GM23248 (cell line): Measurements from ENCODE around the gene SLC5A3. TPM values are rescaled to one million over a fixed set of nuclear protein-coding genes. Genes with fewer than 3 reads are reported as not detected.
A peak's percentile ranks its signal among the peaks of the same experiment; 100 is the strongest.

Experiments
- DNase-seq: peaks from one replicate; pipeline ENCODE4 v3.0.0-alpha.2; 2015
- H2AFZ ChIP-seq: fragments of 200-600 bp; sonication (generic); 2 replicates; pipeline ENCODE4 v1.6.1; 2016; ENCODE audit warnings: antibody characterized with exemption
- H3F3A ChIP-seq: fragments of 200-600 bp; sonication (generic); 2 replicates; pipeline ENCODE4 v1.6.1; 2016; ENCODE audit warnings: mild to moderate bottlenecking, antibody characterized with exemption, mixed run types; ENCODE audit not compliant: insufficient read depth
- H3K27ac ChIP-seq: fragments of 200-600 bp; sonication (generic); 2 replicates; pipeline ENCODE4 v1.5.1; 2016; ENCODE audit warnings: mild to moderate bottlenecking
- H3K27me3 ChIP-seq: fragments of 200-600 bp; sonication (generic); replicated peaks from 2 replicates; pipeline ENCODE4 v1.6.1; 2016; ENCODE audit warnings: mild to moderate bottlenecking; ENCODE audit not compliant: insufficient read depth
- H3K36me3 ChIP-seq: fragments of 200-600 bp; sonication (generic); 2 replicates; pipeline ENCODE4 v1.6.1; 2016; ENCODE audit warnings: low read depth, mild to moderate bottlenecking
- H3K4me1 ChIP-seq: fragments of 200-600 bp; sonication (generic); 2 replicates; pipeline ENCODE4 v1.6.1; 2016; ENCODE audit warnings: mild to moderate bottlenecking; ENCODE audit not compliant: insufficient read depth
- H3K4me2 ChIP-seq: fragments of 200-600 bp; sonication (generic); one replicate; pipeline ENCODE4 v1.6.1; 2016; ENCODE audit warnings: mild to moderate bottlenecking; ENCODE audit not compliant: unreplicated experiment
- H3K4me3 ChIP-seq: fragments of 200-600 bp; sonication (generic); 2 replicates; pipeline ENCODE4 v1.5.1; 2016; ENCODE audit warnings: mild to moderate bottlenecking
- H3K79me2 ChIP-seq: fragments of 200-600 bp; sonication (generic); 2 replicates; pipeline ENCODE4 v1.6.1; 2016; ENCODE audit warnings: mild to moderate bottlenecking; ENCODE audit not compliant: insufficient read depth
- H3K9ac ChIP-seq: fragments of 200-600 bp; sonication (generic); 2 replicates; pipeline ENCODE4 v1.6.1; 2016; ENCODE audit warnings: mild to moderate bottlenecking
- H3K9me2 ChIP-seq: fragments of 200-600 bp; sonication (generic); 2 replicates; pipeline ENCODE4 v1.6.1; 2016; ENCODE audit warnings: mixed run types, mild to moderate bottlenecking, moderate library complexity; ENCODE audit not compliant: insufficient read depth
- H3K9me3 ChIP-seq: fragments of 200-600 bp; sonication (generic); one replicate; pipeline ENCODE4 v1.6.1; 2017; ENCODE audit warnings: low read depth
- H4K20me1 ChIP-seq: fragments of 200-600 bp; sonication (generic); 2 replicates; pipeline ENCODE4 v1.6.0; 2016; ENCODE audit not compliant: insufficient read depth
- EZH2 ChIP-seq: fragments of 200-600 bp; sonication (generic); IDR thresholded peaks from 2 replicates; pipeline ENCODE4 v1.6.1; 2018; ENCODE audit warnings: antibody characterized with exemption, mild to moderate bottlenecking; ENCODE audit not compliant: insufficient read depth, poor library complexity, severe bottlenecking
- EZH2phosphoT487 ChIP-seq: fragments of 200-600 bp; sonication (generic); IDR thresholded peaks from 2 replicates; pipeline ENCODE4 v1.6.1; 2018; ENCODE audit warnings: antibody characterized with exemption, moderate library complexity, mild to moderate bottlenecking, low read depth; ENCODE audit not compliant: insufficient read depth
- WGBS, 2 experiments: methylation state at CpG; one replicate each; pipeline ENCODE4 v1.1.6; 2015 to 2017; ENCODE audit warnings: low lambda C conversion rate in 2 of 2, low coverage in 1 of 2; ENCODE audit errors: missing lambda C conversion rate in 2 of 2; 5-methylcytosine and 5-hydroxymethylcytosine counted together
- in situ Hi-C: fragments of 300-500 bp; cut with MboI; formaldehyde crosslinking; loops from 2 replicates; pipeline ENCODE4 v1.15.0; 2020
- polyA plus RNA-seq: library from polyadenylated mRNA; unstranded; fragments of >200 nt; fragmentation: Nextera tagmentation; extraction: Ambion mirVana; gene quantifications from 2 replicates; pipeline ENCODE4 v1.2.1, GENCODE V29; 2016
- total RNA-seq: library from RNA; depleted of rRNA; stranded (reverse); fragments of >200 nt; shearing (Covaris generic); gene quantifications from 2 replicates; pipeline ENCODE4 v1.2.3, GENCODE V29; 2014

Gene SLC5A3
- total and polyA plus RNA-seq, 2 experiments from 2014 or later = 3.0 to 10.8 TPM

- peak overlapping the region; percentile 33; the same call in 1 of the 2 replicates for H3K27ac ChIP-seq
Measured at GRCh38 chr21:34037009-34037795, 36.2 kb upstream of the SLC5A3 start.

GRCh38 chr21:34039678-34040382 is 33.5 kb upstream of the SLC5A3 start:
- Histone ChIP-seq H3K27ac (no peak overlapping the region), H3K9me3 (no peaks in the 10 kb centered on the region), H3K27me3 (no peaks in the 10 kb centered on the region), H3K9me2 (no peaks in the 10 kb centered on the region), H3K4me2 (no peak overlapping the region), H3K4me1 (peaks cover 11% of the 10 kb centered on the region), H3K9ac (no peak overlapping the region), H3K79me2 (no peaks in the 10 kb centered on the region), H4K20me1 (no peaks in the 10 kb centered on the region), H3K36me3 (no peaks in the 10 kb centered on the region), H3F3A (peaks cover 14% of the 10 kb centered on the region), H3K4me3 (no peak overlapping the region), H2AFZ (no peak overlapping the region)
- WGBS, 2 experiments = 64 to 69% methylated on average over 10 of the region's 10 CpGs
- TF ChIP-seq EZH2phosphoT487 = no peak
- TF ChIP-seq EZH2 = no peak
- DNase-seq = no peak
- in situ Hi-C loops = no loop called here

More at GRCh38 chr21:34037009-34037795, 36.2 kb upstream of the SLC5A3 start:
- H3K79me2 ChIP-seq = no peaks in the 10 kb centered on the region
- H3K9me3 ChIP-seq = no peaks in the 10 kb centered on the region
- peak; percentile 84 for DNase-seq
- no peak overlapping the region for H3K4me3 ChIP-seq
- no peaks in the 10 kb centered on the region for H3K36me3 ChIP-seq
- H3F3A ChIP-seq = peaks cover 14% of the 10 kb centered on the region
- peak overlapping the region; percentile 25 for H3K4me2 ChIP-seq
- no peaks in the 10 kb centered on the region for H3K27me3 ChIP-seq
- in situ Hi-C loops = no loop called here
- no peak overlapping the region for H3K9ac ChIP-seq
- H2AFZ ChIP-seq = peak overlapping the region; percentile 31
- TF ChIP-seq EZH2phosphoT487 (no peak), EZH2 (no peak)
- peaks cover 11% of the 10 kb centered on the region for H3K4me1 ChIP-seq
- H3K9me2 ChIP-seq = no peaks in the 10 kb centered on the region
- whole genome bisulfite sequencing, 2 experiments = 54 to 63% methylated on average over 10 to 11 of the region's 11 CpGs
- no peaks in the 10 kb centered on the region for H4K20me1 ChIP-seq

GRCh38 chr21:34042735-34043134 is 30.6 kb upstream of the SLC5A3 start:
- in situ Hi-C loops = no loop called here
- H3K9me3 ChIP-seq = no peaks in the 10 kb centered on the region
- no peak overlapping the region for H2AFZ ChIP-seq
- H3K9me2 ChIP-seq = no peaks in the 10 kb centered on the region
- peaks cover 7% of the 10 kb centered on the region for H3F3A ChIP-seq
- H4K20me1 ChIP-seq = no peaks in the 10 kb centered on the region
- 92 to 97% methylated on average over 1 of the region's 1 CpG for WGBS, 2 experiments
- H3K79me2 ChIP-seq = no peaks in the 10 kb centered on the region
- H3K9ac ChIP-seq = no peak overlapping the region
- TF ChIP-seq EZH2phosphoT487 (no peak), EZH2 (no peak)
- no peaks in the 10 kb centered on the region for H3K36me3 ChIP-seq
- H3K27ac ChIP-seq = no peak overlapping the region
- peaks cover 5% of the 10 kb centered on the region for H3K4me1 ChIP-seq
- no peak overlapping the region for H3K4me3 ChIP-seq
- DNase-seq = no peak
- no peaks in the 10 kb centered on the region for H3K27me3 ChIP-seq
- H3K4me2 ChIP-seq = no peak overlapping the region

DNA sequence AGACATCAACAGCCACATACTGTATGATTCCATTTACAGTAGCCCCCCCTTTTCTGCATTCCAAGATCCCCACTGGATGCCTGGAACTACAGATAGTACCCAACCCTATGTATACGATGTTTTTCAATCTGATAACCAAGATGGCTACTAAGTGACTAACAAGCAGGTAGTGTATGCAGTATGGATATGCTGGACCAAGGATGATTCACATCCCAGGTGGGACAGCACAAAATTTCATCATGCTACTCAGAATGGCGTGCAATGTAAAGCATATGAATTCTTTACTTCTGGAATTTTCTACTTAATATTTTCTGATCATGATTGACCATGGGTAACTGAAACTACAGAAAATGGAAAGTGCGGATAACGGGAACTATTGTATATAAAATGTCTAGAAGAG is 30.0 kb upstream of the SLC5A3 start:
- 96 to 98% methylated on average over 4 of the region's 4 CpGs for WGBS, 2 experiments
- in situ Hi-C loops = no loop called here
- no peak for TF ChIP-seq EZH2
- TF ChIP-seq EZH2phosphoT487 = no peak
- Histone ChIP-seq H4K20me1 (no peaks in the 10 kb centered on the region), H3K9me2 (no peaks in the 10 kb centered on the region), H3K4me1 (no peaks in the 10 kb centered on the region), H3K4me2 (no peak overlapping the region), H3F3A (peaks cover under 1% of the 10 kb centered on the region; the same call in 1 of the 2 replicates), H3K9ac (no peak overlapping the region), H2AFZ (no peak overlapping the region), H3K4me3 (no peak overlapping the region), H3K36me3 (no peaks in the 10 kb centered on the region), H3K79me2 (no peaks in the 10 kb centered on the region), H3K9me3 (no peaks in the 10 kb centered on the region), H3K27me3 (no peaks in the 10 kb centered on the region), H3K27ac (no peak overlapping the region)
- no peak for DNase-seq
